NCI-H128 (cell line): Measurements from ENCODE around the gene POR.

Experiments
- DNase-seq: peaks from one replicate; lab custom pipeline; 2025; ENCODE audit not compliant: unreplicated experiment; lab: John Stamatoyannopoulos, UW

The POR gene

DNA sequence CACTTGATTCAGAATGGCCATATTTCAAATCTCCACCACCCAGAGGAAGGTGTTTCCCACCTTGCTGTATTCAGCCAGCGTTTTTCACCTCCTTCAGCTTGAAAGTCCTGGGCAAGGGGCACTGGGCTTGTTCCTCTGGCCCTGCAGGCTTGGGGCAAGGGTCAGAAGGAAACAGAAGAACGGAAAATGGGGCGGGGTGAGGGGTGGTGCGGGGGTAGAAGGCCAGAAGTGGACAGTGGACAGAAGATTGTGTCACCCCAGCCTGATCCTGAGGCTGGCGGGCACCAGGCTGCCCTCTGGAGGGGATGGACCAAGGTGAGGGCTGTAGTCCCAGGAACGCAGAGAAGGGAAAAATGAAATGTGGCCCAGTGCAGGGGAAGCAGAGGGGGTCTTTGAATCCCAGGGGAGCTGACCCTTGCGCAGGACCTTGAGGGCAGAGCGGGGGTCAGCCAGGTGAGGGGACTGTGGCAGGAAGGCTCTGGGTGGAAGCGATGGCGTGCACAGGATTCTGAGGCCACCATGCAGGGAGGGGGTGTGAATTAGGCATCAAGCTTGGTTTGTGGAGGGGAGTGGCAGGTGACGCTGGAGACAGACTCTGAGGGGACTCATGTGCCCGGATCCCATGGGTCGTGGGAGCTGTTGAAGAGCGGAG is 56.5 kb downstream of the POR start:
- no peak for DNase-seq

DNA sequence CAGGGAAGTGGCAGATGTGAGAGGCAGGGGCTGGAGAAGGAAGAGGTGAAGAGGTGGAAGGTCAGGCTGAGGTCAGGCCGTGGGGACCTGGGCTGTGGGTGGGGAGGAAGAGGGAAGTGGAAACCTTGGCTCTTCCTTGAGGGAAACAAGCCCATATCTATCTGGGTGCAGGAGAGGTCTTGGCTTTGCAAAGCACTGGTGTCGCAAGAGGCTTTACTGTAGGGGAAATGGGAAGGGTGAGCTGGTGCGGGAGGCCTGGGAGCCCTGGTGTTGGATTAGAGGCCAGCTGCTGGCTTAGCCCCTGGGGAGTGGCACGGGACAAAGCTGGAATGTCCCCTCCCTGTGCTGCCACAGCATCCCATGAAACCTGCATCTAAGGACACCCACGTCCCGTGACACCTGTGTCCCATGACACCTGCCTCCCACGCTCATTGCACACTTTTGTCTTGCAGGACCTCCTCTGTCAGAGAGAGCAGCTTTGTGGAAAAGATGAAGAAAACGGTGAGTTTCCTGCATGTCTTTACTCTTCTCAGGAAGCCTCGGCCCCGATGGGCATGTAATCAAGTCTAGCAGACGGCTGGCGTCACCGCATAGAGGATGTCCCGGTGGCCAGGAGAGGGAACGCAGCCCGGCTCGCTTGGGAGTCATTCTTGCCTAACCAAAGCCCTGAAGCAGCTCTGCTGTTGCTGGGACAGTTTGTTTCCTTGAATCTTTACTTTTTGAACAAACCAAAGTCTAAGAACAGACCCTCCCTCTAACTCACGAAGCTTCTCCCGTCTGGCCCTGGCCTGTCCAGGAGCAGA is 57.2 kb downstream of the POR start:
- no peak for DNase-seq

DNA sequence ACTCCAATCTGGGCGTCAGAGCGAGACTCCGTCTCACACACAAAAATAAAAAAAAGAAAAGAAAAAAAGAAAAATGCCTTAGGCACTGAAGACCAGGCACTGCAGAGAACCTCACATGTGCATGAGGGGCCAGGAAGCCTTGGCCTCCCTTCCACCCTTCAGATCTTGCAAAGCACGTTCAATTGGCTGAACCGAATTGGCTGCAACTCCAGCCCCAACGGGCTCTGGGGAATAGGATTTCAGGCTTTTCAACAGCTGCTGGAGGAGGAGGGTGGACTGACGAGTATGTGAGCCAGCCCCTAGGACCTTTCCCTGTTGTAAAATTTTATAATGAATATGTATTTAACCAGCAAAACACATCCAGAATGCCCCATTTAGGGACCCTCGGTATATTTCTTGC is 62.8 kb downstream of the POR start:
- no peak for DNase-seq

DNA sequence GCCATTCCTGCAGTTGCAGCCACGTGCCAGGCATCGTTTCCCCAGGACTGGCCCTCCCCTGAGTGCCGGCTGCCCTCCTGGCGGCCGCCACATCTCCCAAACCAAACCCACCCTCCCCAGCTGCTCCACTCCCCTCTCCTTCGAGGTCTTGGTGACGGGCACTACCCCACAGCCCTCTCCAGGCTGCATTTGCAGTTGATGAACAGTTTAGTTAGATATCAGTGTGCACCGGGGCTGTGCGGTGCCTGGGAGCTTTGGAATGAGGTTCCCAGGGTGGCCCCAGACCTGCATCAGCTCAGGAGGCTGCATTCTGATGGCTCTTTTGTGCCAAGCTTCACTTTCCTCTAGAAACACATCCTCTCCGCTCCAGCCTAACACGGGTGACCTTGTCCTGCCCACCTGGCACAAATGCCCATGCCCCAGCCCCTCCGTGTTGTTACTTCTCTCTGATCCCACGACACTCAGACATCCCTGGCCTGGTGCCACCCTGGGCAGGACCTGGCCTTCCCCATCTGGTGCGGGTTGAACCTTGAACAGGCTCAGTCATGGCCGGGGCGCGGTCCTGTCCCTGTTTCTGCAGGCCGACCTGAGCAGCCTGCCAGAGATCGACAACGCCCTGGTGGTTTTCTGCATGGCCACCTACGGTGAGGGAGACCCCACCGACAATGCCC is 64.9 kb downstream of the POR start:
- no peak for DNase-seq

DNA sequence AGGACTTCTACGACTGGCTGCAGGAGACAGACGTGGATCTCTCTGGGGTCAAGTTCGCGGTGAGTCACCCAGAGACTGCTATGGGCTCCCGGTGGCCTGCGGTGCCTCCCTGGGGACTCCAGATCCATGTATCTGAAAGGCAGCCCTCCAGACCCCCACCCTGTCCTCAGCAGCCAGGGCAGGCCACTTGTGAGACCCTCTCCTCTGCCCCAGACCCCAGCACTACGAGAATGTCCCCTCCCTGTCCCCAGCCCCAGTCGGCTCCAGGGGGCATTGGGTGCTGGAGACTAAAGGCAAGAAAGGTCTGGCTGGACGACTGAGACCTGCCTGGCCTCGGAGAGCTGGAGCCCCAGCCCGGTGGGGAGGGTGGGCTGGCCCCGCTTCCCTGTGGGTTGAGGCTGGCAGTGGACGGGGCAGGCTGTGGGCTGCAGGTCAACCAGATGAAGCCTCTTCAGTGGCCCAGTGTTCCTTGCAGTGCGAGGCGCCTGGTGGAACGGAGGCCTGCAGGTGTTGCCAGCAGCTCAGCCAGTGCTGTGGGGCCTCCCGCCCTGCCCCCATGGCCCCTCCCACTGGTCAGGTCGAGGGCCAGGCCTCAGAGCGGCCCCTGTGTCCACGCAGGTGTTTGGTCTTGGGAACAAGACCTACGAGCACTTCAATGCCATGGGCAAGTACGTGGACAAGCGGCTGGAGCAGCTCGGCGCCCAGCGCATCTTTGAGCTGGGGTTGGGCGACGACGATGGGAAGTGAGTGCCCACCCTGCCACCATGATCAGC is 65.7 kb downstream of the POR start:
- no peak for DNase-seq

DNA sequence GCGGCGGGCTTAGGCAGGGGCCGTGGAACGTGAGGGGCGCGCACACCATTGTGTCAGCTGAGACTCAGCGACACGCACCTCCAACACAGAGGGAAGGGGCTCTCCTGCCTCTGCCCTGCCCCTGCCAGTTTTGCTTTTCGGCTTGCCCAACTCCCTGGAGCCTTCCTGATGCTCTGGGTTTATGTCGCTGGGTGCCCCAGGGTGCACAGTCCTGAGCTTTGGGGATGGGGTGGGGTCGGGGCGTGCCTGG is 66.2 kb downstream of the POR start:
- DNase-seq = no peak

DNA sequence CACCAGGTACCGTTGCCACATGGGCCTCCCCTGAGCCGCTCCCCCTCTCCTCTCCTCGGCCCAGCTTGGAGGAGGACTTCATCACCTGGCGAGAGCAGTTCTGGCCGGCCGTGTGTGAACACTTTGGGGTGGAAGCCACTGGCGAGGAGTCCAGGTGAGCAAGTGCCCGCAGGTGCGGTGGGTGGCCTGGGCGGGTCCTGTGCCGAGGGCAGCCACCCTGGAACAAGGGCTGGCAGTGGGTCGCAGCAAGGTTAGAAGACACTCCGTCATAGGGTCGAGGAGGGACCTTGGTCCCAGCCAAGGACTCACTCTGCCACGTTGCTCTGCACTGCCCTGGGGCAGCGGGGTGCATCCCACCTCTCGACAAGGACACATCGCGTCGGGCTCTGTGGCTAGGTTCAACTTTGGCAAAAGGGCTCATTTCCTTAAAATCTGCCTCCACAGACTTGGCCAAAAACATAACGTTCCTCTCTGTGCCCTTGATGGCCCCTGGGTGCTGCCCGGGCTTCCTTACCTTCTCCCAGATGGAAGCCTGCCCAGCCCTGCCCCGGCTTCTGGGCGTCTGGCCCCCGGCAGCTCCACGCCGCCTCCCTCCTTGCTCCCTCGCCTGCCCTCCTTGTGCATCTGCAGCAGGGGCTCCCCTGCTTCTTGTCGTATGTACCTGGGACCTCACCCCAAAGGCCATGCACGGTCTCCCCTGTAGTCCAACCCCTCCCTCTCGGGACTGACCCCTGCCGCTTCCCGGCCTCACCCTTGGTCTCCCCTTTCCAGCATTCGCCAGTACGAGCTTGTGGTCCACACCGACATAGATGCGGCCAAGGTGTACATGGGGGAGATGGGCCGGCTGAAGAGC is 66.7 kb downstream of the POR start:
- DNase-seq = no peak

DNA sequence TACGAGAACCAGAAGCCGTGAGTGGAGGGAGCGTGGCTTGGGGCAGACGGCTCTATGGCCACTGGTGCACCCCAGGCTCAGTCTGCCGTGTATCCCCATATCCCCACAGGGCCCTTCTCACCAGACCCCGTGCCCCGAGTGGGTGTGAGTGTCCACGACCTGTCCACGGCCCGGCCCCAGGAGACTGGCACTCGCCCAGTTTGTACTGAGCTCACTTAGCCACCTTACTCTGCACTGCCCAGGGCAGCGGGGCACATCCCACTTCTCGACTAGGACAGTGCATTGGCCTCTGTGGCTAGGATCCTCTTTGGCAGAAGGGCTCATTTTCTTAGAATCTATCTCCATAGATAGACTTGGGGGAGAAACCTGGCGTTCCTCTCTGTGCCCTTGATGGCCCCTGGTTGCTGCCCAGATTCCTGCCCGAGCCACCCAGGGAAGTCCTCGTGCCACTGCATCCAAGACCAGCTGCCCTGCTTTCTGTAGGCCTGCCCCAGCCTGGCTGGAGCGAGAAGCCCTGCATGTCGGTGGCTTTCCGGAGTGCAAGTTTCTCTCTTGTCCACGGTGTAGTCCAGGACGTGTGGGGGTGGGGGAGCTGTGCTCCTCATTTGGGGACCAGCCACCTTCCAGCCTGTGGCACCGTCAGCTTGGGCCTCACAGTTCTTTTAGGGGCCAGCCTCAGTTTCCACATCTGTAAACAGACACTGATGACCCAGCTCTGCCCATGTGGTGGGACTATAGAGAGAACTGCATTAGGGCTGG is 67.5 kb downstream of the POR start:
- DNase-seq = no peak

DNA sequence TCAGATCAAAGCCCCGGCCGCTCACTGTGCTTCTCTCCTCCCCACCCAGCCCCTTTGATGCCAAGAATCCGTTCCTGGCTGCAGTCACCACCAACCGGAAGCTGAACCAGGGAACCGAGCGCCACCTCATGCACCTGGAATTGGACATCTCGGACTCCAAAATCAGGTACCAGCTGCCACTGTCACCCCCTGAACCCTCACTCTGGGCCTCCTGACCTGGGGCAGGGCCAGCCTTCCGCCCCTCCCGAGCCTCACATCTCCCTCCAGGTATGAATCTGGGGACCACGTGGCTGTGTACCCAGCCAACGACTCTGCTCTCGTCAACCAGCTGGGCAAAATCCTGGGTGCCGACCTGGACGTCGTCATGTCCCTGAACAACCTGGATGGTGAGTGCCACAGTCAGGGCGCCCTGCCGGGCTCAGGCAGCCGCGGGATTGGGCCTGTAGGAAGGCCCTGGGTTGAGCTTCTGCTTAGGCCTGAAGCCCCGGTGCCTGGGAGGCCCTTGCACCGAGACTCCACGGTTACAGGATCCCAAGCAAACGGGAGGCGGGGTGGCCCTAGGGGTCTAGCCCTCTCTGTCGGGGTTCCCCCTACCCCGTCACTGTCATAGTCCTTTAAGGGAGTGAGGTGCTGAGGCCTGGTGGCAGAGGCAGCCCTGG is 68.6 kb downstream of the POR start:
- no peak for DNase-seq

DNA sequence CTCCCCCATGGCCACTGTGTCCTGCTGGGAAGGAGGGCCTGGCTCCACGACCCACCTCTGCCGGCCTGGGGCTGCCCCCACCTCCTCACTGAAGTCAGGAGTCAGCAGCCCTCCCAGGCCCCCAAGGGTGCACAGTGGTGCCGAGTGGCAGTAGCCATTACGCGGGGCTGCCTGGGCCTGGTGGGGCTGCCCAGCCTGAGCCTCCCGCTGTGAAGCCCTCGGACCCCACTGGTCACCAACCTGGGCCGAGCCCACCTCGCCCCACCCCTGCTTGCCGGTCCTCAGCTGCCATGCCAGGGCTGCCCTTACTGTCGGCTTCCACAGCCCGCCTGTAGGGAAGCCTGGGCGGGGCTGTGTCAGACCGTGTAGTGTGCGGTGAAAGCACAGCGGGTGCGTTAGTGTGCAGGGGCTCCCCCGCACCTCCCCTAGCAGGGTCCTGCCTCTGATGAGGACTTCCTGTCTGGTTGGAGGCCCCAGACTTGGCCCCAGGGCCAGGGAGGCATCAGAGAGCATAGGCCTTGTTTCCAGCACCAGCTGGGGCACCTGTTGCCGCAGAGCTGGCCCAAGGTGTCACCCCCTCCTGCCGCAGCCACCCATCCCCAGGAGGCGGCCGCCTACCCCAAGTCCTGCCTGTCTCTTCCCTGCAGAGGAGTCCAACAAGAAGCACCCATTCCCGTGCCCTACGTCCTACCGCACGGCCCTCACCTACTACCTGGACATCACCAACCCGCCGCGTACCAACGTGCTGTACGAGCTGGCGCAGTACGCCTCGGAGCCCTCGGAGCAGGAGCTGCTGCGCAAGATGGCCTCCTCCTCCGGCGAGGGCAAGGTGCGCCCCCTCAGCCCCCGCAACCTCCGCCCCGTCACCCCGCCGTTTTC is 69.4 kb downstream of the POR start:
- no peak for DNase-seq

DNA sequence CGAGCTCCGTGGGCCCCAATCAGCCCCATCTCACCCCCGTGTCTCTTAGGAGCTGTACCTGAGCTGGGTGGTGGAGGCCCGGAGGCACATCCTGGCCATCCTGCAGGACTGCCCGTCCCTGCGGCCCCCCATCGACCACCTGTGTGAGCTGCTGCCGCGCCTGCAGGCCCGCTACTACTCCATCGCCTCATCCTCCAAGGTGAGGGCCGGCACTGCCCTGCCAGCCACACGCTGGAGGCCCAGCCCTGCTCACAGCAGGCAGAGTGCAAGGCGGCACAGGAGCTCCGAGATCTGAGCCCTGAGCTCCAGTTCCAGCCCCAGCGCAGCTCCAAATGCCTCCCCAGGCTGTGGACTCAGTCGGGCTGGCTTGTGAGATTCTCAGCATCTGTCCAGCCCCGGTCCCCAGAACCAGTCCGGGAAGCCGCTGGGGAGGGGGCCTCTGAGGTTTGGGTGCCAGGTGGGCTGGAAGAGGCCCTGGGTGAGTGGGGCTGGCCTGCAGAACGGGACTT is 70.1 kb downstream of the POR start:
- no peak for DNase-seq

DNA sequence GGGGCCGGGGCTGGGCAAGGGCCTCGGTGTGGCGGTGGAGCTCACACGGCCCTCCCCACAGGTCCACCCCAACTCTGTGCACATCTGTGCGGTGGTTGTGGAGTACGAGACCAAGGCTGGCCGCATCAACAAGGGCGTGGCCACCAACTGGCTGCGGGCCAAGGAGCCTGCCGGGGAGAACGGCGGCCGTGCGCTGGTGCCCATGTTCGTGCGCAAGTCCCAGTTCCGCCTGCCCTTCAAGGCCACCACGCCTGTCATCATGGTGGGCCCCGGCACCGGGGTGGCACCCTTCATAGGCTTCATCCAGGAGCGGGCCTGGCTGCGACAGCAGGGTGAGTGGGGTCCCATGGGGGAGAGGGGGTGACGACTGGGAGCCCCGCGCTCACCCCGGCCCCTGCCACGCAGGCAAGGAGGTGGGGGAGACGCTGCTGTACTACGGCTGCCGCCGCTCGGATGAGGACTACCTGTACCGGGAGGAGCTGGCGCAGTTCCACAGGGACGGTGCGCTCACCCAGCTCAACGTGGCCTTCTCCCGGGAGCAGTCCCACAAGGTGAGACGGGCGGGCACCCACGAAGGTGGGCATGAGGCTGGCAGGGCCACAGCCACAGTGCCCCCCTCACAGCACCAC is 70.7 kb downstream of the POR start:
- no peak for DNase-seq

DNA sequence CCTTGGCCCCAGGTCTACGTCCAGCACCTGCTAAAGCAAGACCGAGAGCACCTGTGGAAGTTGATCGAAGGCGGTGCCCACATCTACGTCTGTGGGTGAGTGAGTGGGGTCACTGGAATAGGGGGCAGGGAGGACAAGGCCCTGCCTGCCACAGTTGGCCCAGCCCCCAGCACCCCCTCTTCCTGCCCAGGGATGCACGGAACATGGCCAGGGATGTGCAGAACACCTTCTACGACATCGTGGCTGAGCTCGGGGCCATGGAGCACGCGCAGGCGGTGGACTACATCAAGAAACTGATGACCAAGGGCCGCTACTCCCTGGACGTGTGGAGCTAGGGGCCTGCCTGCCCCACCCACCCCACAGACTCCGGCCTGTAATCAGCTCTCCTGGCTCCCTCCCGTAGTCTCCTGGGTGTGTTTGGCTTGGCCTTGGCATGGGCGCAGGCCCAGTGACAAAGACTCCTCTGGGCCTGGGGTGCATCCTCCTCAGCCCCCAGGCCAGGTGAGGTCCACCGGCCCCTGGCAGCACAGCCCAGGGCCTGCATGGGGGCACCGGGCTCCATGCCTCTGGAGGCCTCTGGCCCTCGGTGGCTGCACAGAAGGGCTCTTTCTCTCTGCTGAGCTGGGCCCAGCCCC is 71.3 kb downstream of the POR start:
- DNase-seq = no peak

DNA sequence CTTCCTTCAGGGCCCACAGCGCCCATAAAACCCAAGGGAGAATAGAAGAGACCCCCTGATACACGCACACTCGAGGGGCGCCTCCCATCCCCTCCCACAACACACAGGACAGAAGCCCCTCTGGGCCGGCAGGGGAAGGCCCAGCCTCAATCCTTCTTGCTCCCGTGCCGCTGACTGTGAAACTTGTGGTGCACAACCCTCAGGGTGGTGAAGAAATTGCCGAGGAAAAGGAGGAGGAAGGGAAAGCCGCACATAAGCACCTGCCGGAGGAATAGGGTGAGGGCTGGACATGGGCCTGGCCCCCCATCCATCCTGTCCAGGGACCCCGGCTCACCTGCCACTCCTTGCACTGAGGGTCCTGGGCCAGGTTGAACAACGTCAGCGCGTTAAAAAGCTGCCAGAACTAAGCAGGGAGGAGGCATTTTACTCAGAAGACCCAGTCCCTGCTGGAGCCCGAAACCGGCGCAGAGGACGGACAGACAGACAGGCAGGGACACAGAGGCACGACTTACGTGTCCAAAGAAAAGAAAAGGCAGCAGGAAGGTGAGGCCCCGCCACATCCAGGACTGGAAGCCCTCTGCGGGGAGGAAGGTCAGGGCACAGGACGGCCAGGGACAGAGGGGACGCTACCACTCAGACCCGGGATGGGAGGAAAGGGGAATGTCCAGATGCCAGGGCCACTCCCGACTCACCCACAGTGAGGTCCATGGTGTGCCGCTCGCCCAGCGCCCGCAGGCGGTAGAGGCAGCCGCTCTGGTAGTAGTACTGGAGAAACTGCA is 72.3 kb downstream of the POR start:
- no peak for DNase-seq

DNA sequence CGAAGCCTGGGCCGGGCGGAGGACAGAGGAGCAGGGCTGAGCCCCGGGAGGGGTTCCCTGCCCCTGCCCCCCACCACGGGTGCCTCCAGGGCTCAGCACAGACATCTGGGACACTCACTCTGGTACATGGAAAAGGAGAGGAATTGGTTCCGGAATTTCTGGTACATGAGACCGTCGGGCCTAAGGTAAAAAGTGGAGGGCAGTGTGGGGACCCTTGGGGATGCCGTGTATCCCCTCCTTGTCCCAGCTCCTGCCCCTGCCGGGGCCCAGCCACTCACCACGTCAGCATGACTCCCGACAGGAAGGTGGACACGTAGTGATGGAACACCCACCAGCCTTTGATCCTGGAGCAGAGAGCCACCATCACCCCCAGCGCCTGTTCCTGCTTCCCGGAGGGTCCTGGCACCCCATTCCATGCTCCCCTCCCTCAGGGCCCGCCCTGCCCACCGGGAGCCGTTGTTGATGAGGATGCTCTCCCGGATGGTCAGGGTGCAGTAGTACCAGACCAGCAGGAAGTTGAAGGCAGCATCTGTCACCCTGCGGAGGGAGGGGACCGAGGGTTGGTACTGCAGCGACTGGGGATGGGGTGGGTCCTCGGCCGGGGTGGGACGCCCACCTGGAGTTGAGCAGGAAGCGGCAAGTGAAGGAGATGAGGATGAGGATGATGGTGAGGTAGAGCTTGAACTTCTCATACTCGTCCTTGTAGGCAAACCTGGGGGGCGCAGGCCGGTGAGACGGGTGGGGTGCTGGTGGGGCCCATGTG is 73.0 kb downstream of the POR start:
- no peak for DNase-seq
